Nephron (organoid): ENCODE data around the gene STEAP3.

Experiments used
- H3K27ac Mint-ChIP-seq, 3 experiments: 2 replicates each; pipeline ENCODE4 v1.8.0; 2020; ENCODE audit warnings: mixed read lengths in 3 of 3, mild to moderate bottlenecking in 2 of 3, moderate library complexity in 1 of 3
- H3K27me3 Mint-ChIP-seq: 2 replicates; pipeline ENCODE4 v1.8.0; 2021; ENCODE audit warnings: low read depth, mild to moderate bottlenecking, moderate library complexity, mixed read lengths
- H3K36me3 Mint-ChIP-seq: 2 replicates; pipeline ENCODE4 v1.8.0; 2020; ENCODE audit warnings: low read depth, mixed read lengths
- H3K4me1 Mint-ChIP-seq: 2 replicates; pipeline ENCODE4 v1.8.0; 2020; ENCODE audit warnings: mixed read lengths
- H3K4me3 Mint-ChIP-seq, 3 experiments: 2 replicates each; pipeline ENCODE4 v1.8.0; 2020; ENCODE audit warnings: mild to moderate bottlenecking in 3 of 3, mixed read lengths in 3 of 3, moderate library complexity in 2 of 3
- H3K9me3 Mint-ChIP-seq: 2 replicates; pipeline ENCODE4 v1.8.0; 2020; ENCODE audit warnings: mixed read lengths
- TF ChIP-seq, protein P1 (sequence below), 3 experiments: fragments of 200-600 bp; sonication (generic); IDR thresholded peaks; one replicate each; pipeline ENCODE4 v1.5.0; 2021; ENCODE audit warnings: antibody characterized with exemption in 3 of 3; ENCODE audit not compliant: unreplicated experiment in 3 of 3

STEAP3 gene

DNA sequence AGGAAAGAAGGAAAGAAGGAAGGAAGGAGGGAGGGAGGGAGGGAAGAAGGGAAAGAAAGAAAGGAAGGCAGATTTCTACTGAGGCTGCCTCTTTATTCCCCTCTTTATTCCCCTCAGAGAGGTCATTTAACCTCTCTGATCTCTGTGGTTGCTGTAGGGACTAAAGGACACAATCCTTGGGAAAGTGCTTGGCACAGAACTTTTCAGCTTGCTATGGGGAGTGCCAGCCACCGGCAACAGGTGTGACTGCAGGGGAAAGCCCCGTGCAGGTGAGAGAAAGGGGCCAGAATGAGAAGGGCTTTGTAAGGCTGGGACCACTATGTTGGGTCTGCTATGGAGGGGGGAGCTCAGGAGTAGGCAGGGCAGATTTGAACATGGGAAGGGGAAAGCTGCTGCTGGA is 27.7 kb upstream of the STEAP3 start:
- Mint-ChIP-seq H3K9me3 (no peaks in the 10 kb centered on the region), H3K36me3 (no peaks in the 10 kb centered on the region), H3K27ac (no peak overlapping the region), H3K4me1 (no peaks in the 10 kb centered on the region), H3K27me3 (peaks cover 69% of the 10 kb centered on the region), H3K4me3 (no peak overlapping the region)
- TF ChIP-seq, protein P1, sequence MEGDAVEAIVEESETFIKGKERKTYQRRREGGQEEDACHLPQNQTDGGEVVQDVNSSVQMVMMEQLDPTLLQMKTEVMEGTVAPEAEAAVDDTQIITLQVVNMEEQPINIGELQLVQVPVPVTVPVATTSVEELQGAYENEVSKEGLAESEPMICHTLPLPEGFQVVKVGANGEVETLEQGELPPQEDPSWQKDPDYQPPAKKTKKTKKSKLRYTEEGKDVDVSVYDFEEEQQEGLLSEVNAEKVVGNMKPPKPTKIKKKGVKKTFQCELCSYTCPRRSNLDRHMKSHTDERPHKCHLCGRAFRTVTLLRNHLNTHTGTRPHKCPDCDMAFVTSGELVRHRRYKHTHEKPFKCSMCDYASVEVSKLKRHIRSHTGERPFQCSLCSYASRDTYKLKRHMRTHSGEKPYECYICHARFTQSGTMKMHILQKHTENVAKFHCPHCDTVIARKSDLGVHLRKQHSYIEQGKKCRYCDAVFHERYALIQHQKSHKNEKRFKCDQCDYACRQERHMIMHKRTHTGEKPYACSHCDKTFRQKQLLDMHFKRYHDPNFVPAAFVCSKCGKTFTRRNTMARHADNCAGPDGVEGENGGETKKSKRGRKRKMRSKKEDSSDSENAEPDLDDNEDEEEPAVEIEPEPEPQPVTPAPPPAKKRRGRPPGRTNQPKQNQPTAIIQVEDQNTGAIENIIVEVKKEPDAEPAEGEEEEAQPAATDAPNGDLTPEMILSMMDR (IDR thresholded peaks at IDR 0.05; ENCODE audit: unreplicated experiment in 3 of 3), result no peak

DNA sequence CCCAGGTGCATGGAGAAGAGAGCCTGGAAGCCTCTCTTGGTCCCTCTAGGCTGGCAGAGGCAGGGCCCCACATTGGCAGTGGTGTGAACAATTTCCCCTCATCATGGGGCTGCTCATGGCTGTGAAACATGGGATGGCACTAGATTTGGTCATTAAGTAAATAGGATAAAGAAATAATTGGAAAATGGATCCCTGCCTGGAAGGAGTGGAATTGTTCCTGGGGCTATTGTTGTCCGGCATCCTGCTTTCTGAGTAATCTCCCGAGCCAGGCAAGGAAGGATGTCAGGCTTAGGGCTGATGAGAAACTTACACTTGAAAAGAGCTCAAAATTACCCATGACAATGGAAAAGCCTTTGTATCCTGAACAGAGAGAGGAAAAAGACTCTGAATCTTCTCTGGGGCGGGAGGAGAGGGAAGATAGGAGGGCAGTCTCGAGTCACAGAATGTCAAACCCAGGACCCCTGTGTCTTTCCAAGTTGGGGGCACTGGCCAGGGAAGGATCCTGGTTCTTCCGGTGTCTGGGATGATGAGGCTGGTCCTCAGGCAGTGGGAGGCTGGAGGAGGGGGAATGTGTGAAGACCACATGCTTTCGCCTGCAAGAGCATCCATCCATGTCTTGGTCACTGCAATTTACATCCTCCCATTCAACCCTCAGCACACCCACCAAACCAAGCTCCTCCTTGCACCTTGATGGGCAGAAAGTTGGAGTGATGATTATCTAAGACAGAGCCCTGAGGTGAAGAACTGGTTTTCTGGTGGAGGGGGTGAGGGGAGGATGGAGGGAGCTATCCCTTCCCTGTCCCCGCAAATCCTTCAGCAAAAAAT is 27.1 kb upstream of the STEAP3 start:
- TF ChIP-seq, protein P1 (IDR thresholded peaks at IDR 0.05; ENCODE audit: unreplicated experiment in 3 of 3), result no peak
- H3K9me3 Mint-ChIP-seq, result no peaks in the 10 kb centered on the region
- H3K4me1 Mint-ChIP-seq, result no peaks in the 10 kb centered on the region
- H3K27ac Mint-ChIP-seq, result no peak overlapping the region
- H3K4me3 Mint-ChIP-seq, result no peak overlapping the region
- peaks cover 72% of the 10 kb centered on the region for H3K27me3 Mint-ChIP-seq
- no peaks in the 10 kb centered on the region for H3K36me3 Mint-ChIP-seq

DNA sequence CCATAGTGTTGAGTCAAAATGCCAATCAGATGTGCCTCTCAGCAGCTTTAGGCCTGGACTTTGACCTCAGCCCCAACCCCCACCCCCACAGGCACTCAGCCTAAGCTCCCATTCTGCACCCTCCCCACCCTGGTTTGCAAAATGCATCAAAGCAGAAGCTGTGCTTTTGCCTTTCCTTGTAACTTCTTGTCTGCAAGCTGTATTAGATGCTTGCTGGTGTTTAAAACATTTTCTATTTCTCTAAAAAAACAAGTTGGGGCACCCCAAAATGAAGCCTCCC is 26.6 kb upstream of the STEAP3 start:
- H3K27ac Mint-ChIP-seq, result no peak overlapping the region
- no peak overlapping the region for H3K4me3 Mint-ChIP-seq
- H3K36me3 Mint-ChIP-seq, result no peaks in the 10 kb centered on the region
- TF ChIP-seq, protein P1 (IDR thresholded peaks at IDR 0.05; ENCODE audit: unreplicated experiment in 3 of 3), result no peak
- H3K4me1 Mint-ChIP-seq, result no peaks in the 10 kb centered on the region
- H3K27me3 Mint-ChIP-seq, result peaks cover 68% of the 10 kb centered on the region
- no peaks in the 10 kb centered on the region for H3K9me3 Mint-ChIP-seq

DNA sequence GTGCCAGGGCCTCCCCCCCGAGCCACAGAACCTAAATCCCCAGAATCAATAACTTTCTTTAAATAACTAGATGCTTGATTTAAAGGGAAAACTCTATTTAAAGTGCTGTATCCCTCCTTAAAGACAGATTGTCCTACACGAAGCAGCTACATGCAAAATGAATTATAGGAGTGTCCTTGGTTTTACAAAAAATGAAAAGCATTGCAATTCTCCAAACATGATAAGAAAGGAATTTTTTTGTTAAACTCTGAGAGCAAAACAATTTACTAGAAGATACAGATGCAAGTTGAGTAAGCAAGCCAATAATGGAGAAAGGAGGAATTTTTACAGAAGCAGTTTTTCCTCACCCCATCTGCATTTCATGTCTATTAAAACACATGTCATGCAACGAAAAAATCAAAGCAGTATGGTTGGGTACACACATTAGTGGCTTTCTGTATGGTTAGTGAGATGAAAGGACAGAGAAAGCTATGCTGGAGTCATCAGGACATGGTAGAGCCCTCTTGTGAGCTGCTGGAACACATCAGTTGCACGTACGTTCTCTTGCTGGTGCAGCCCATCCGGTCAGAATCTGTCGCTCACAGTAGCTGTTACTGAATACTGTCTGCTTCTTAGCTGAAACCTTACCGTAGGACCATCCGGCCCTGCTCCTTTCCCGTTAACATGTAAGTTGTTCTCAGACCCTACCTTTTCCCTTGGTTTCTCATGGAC is 25.9 kb upstream of the STEAP3 start:
- Mint-ChIP-seq H3K27ac (no peak overlapping the region), H3K9me3 (no peaks in the 10 kb centered on the region), H3K4me1 (no peaks in the 10 kb centered on the region), H3K4me3 (no peak overlapping the region), H3K27me3 (peaks cover 73% of the 10 kb centered on the region), H3K36me3 (no peaks in the 10 kb centered on the region)
- TF ChIP-seq, protein P1 (IDR thresholded peaks at IDR 0.05; ENCODE audit: unreplicated experiment in 3 of 3), result no peak

DNA sequence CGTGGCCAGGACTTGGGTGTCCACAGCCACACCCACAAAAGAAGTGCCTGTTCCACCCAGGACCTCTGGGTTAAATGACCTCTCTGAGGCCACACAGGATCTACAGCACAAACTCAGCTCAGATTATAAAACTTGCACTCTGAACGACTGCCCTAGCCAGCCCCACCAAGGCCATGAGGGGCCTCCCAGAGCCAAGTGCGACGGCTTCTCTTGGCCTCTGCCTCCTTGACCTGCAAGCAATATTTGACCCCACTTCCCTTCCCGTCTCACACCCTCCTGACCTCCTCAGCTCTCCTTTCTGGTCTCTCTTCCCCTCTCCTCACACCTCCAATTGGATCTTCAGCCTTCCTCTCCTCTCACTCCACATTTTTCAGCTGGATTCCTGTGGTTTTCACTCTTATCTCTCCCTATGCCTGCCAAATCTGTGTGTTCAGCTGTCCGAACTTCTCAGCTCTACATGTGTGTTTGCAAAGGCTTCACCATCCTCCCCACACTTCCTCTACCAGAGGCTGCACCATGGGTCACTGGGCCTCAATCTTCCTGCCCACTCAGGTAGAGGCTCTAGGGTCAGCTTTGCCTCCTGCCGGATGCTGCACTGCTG is 25.3 kb upstream of the STEAP3 start:
- H3K27ac Mint-ChIP-seq, result no peak overlapping the region
- TF ChIP-seq, protein P1 (IDR thresholded peaks at IDR 0.05; ENCODE audit: unreplicated experiment in 3 of 3), result no peak
- no peaks in the 10 kb centered on the region for H3K4me1 Mint-ChIP-seq
- H3K9me3 Mint-ChIP-seq, result no peaks in the 10 kb centered on the region
- no peaks in the 10 kb centered on the region for H3K36me3 Mint-ChIP-seq
- H3K4me3 Mint-ChIP-seq, result no peak overlapping the region
- H3K27me3 Mint-ChIP-seq, result peaks cover 71% of the 10 kb centered on the region
